ENCODE results near the gene ZNF276. TPM values are rescaled to one million over a fixed set of nuclear protein-coding genes. Genes with fewer than 3 reads are reported as not detected.
"Not testable (repeated sequence)": the region's sequence is repeated elsewhere in the genome, so short reads cannot be mapped to it uniquely, and the experiment has no call there.

The ZNF276 gene
- total RNA-seq (10 to 100 TPM; 11.5 to 13.6 (median 11.7) TPM), polyA plus RNA-seq (10 to 100 TPM in 1 of 3 donors, 1 to 10 TPM in 2; 7.6 to 11.1 (median 9.9) TPM)
- long read RNA-seq, donor 1, full-length matches to known transcripts, result 11 of 28 reads
- long read RNA-seq, donor 1, partial matches to known transcripts, result 4 of 28 reads
- long read RNA-seq, donor 1, other reads (novel, unspliced or antisense), result 13 of 28 reads
- long read RNA-seq, donor 2, full-length matches to known transcripts, result 10 of 39 reads
- long read RNA-seq, donor 2, partial matches to known transcripts, result 7 of 39 reads
- long read RNA-seq, donor 2, other reads (novel, unspliced or antisense), result 22 of 39 reads

GRCh38 chr16:89720813-89721545 lies at the start of gene ZNF276, which contains the start of gene VPS9D1:
ZNF276 (plus strand) TSS chr16:89721537; CDS start chr16:89721641, 104 bp downstream.
VPS9D1 (minus strand) TSS chr16:89720898; CDS start chr16:89720861, 37 bp downstream.
- 0 to 1% (median 0%) methylated on average over 40 to 103 of the region's 103 CpGs for WGBS, 3 donors
- TF ChIP-seq, protein P1, sequence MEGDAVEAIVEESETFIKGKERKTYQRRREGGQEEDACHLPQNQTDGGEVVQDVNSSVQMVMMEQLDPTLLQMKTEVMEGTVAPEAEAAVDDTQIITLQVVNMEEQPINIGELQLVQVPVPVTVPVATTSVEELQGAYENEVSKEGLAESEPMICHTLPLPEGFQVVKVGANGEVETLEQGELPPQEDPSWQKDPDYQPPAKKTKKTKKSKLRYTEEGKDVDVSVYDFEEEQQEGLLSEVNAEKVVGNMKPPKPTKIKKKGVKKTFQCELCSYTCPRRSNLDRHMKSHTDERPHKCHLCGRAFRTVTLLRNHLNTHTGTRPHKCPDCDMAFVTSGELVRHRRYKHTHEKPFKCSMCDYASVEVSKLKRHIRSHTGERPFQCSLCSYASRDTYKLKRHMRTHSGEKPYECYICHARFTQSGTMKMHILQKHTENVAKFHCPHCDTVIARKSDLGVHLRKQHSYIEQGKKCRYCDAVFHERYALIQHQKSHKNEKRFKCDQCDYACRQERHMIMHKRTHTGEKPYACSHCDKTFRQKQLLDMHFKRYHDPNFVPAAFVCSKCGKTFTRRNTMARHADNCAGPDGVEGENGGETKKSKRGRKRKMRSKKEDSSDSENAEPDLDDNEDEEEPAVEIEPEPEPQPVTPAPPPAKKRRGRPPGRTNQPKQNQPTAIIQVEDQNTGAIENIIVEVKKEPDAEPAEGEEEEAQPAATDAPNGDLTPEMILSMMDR (IDR thresholded peaks at IDR 0.05), result no peak
- Histone ChIP-seq H3K27ac (peak within 1 kb of the TSS; percentile 98), H3K36me3 (ENCODE audit: insufficient read depth in 1 of 2, low read depth in 1 of 2) (peaks cover 3 to 40% of the 10 kb centered on the region in 2 donors), H3K9me3 (no peaks in the 10 kb centered on the region), H3K4me1 (peaks cover 31% of the 10 kb centered on the region), H3K27me3 (ENCODE audit: insufficient read depth in 3 of 3, low read length in 2 of 3) (no peaks in the 10 kb centered on the region), H3K4me3 (peak within 1 kb of the TSS; percentile 97)
- intact Hi-C loops (cut with DNase I), result loop anchor here in 1 of 2 donors (1.0 kb wide), 1 partner anchor 64 kb away; the partner anchor contains the start of genes CHMP1A and SPATA33
- peak; percentile 88 to 94 (median 90) for ATAC-seq
- peak; percentile 86 to 89 for DNase-seq

DNA sequence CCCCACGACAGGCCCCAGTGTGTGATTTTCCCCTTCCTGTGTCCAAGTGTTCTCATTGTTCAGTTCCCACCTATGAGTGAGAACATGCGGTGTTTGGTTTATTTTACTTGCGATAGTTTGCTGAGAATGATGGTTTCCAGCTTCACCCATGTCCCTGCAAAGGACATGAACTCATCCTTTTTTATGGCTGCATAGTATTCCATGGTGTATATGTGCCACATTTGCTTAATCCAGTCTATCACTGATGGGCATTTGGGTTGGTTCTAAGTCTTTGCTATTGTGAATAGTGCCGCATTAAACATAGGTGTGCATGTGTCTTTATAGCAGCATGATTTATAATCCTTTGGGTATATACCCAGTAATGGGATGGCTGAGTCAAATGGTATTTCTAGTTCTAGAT lies 49.8 kb upstream of the ZNF276 start:
- H3K9me3 ChIP-seq; H3K27me3 ChIP-seq (ENCODE audit: insufficient read depth in 3 of 3, low read length in 2 of 3); H3K27ac ChIP-seq; intact Hi-C loops (cut with DNase I); H3K36me3 ChIP-seq (ENCODE audit: insufficient read depth in 1 of 2, low read depth in 1 of 2); ATAC-seq; H3K4me3 ChIP-seq; H3K4me1 ChIP-seq; DNase-seq: not testable (repeated sequence)
- 92 to 98% (median 94%) methylated on average over 4 of the region's 4 CpGs for WGBS, 3 donors

- Histone ChIP-seq H3K27ac (no peak overlapping the region), H3K27me3 (ENCODE audit: insufficient read depth in 3 of 3, low read length in 2 of 3) (no peaks in the 10 kb centered on the region), H3K36me3 (ENCODE audit: insufficient read depth in 1 of 2, low read depth in 1 of 2) (no peaks in the 10 kb centered on the region), H3K9me3 (no peaks in the 10 kb centered on the region), H3K4me1 (no peaks in the 10 kb centered on the region), H3K4me3 (no peak overlapping the region)
- DNase-seq (no peak), ATAC-seq (no peak)
- TF ChIP-seq, protein P1 (IDR thresholded peaks at IDR 0.05), result no peak
- 76 to 81% (median 80%) methylated on average over 16 of the region's 16 CpGs for WGBS, 3 donors
- intact Hi-C loops (cut with DNase I), result no loop called here
Measured at GRCh38 chr16:89672177-89672941, 49.0 kb upstream of the ZNF276 start.

- H3K4me1 ChIP-seq, result no peaks in the 10 kb centered on the region
- H3K27ac ChIP-seq, result no peak overlapping the region
- TF ChIP-seq, protein P1 (IDR thresholded peaks at IDR 0.05), result no peak
- WGBS, 3 donors, result 97 to 100% (median 98%) methylated on average over 2 of the region's 2 CpGs
- no peak for DNase-seq
- H3K9me3 ChIP-seq, result no peaks in the 10 kb centered on the region
- no peaks in the 10 kb centered on the region for H3K27me3 ChIP-seq (ENCODE audit: insufficient read depth in 3 of 3, low read length in 2 of 3)
- H3K36me3 ChIP-seq (ENCODE audit: insufficient read depth in 1 of 2, low read depth in 1 of 2), result no peaks in the 10 kb centered on the region
- intact Hi-C loops (cut with DNase I), result no loop called here
- no peak for ATAC-seq
- H3K4me3 ChIP-seq, result no peak overlapping the region
Measured at GRCh38 chr16:89678258-89678657, 43.1 kb upstream of the ZNF276 start.

Measured in psoas muscle (tissue), 8 donors.